Natural killer cell treated with Interleukin-12 subunit alpha and Interleukin-12 subunit beta and Interleukin-15 and Interleukin-18, amount 100 ng/mL, for 72 hours (primary cell): ENCODE measurements around the gene C19orf73. TPM values are rescaled to one million over a fixed set of nuclear protein-coding genes. Genes with fewer than 3 reads are reported as not detected.

Experiments used
- total RNA-seq, 2 donors: library from RNA; stranded (reverse); gene quantifications; one replicate each; pipeline ENCODE4 v1.2.3, GENCODE V29; 2022

C19orf73 gene
- total RNA-seq, 2 donors from 2014 or later, result 0.95 to 2.9 TPM

Other genes starting within 250 kb of the C19orf73 start
- 100 to 1,000 TPM in 1 of 2 donors, 10 to 100 TPM in 1; 74.1 to 111 TPM for gene PPP1R15A, start 246.7 kb downstream of the C19orf73 start, total RNA-seq
- gene TULP2, start 220.4 kb downstream of the C19orf73 start, total RNA-seq, result not detected
- 100 to 1,000 TPM; 213 to 270 TPM for gene NUCB1, start 218.8 kb downstream of the C19orf73 start, total RNA-seq
- gene DHDH, start 185.4 kb downstream of the C19orf73 start, total RNA-seq, result under 1 TPM in 1 of 2 donors, not detected in 1; 0.43 TPM
- gene BAX, start 164.3 kb downstream of the C19orf73 start, total RNA-seq, result 100 to 1,000 TPM; 203 to 305 TPM
- gene FTL, start 153.8 kb downstream of the C19orf73 start, total RNA-seq, result 1,000 to 10,000 TPM; 1,643 to 2,467 TPM
- gene GYS1, start 125.8 kb downstream of the C19orf73 start, total RNA-seq, result 100 to 1,000 TPM in 1 of 2 donors, 10 to 100 TPM in 1; 85.7 to 119 TPM
- 100 to 1,000 TPM; 101 to 173 TPM for gene RUVBL2, start 125.3 kb downstream of the C19orf73 start, total RNA-seq
- not detected for gene LHB, start 102.1 kb downstream of the C19orf73 start, total RNA-seq
- gene CGB3, start 94.8 kb downstream of the C19orf73 start, total RNA-seq, result not detected
- gene CGB2, start 87.3 kb downstream of the C19orf73 start, total RNA-seq, result not detected
- not detected for gene CGB1, start 82.2 kb downstream of the C19orf73 start, total RNA-seq
- not detected for gene CGB5, start 75.3 kb downstream of the C19orf73 start, total RNA-seq
- gene CGB8, start 70.0 kb downstream of the C19orf73 start, total RNA-seq, result not detected
- gene CGB7, start 61.4 kb downstream of the C19orf73 start, total RNA-seq, result not detected
- not detected for gene NTF4, start 54.3 kb downstream of the C19orf73 start, total RNA-seq
- gene KCNA7, start 46.4 kb downstream of the C19orf73 start, total RNA-seq, result not detected
- gene SNRNP70, start 33.7 kb downstream of the C19orf73 start, total RNA-seq, result 100 to 1,000 TPM; 185 to 346 TPM
- 1 to 10 TPM; 6.0 to 6.1 TPM for gene LIN7B, start 4.8 kb downstream of the C19orf73 start, total RNA-seq
- 10 to 100 TPM in 1 of 2 donors, 1 to 10 TPM in 1; 7.0 to 11.3 TPM for gene PPFIA3, start 401 bp upstream of the C19orf73 start, total RNA-seq
- gene HRC, start 36.3 kb upstream of the C19orf73 start, total RNA-seq, result not detected
- gene TRPM4, start 38.6 kb upstream of the C19orf73 start, total RNA-seq, result not detected
- 1 to 10 TPM; 4.2 to 5.3 TPM for gene SLC6A16, start 206.0 kb upstream of the C19orf73 start, total RNA-seq
- 100 to 1,000 TPM; 102 to 122 TPM for gene CD37, start 216.3 kb upstream of the C19orf73 start, total RNA-seq
- gene TEAD2, start 243.3 kb upstream of the C19orf73 start, total RNA-seq, result not detected
- not detected for gene DKKL1, start 244.7 kb upstream of the C19orf73 start, total RNA-seq